Erythroblast (primary cell): ENCODE measurements around the gene PER3.

Experiments
- GATA1 ChIP-seq: IDR thresholded peaks from 2 replicates; pipeline ENCODE4 v1.6.1; 2011; ENCODE audit warnings: low read depth, mild to moderate bottlenecking, control low read depth, low read length, moderate library complexity
- POLR2A ChIP-seq: IDR thresholded peaks from 2 replicates; pipeline ENCODE4 v1.6.1; 2011; ENCODE audit warnings: mild to moderate bottlenecking, low read length

DNA sequence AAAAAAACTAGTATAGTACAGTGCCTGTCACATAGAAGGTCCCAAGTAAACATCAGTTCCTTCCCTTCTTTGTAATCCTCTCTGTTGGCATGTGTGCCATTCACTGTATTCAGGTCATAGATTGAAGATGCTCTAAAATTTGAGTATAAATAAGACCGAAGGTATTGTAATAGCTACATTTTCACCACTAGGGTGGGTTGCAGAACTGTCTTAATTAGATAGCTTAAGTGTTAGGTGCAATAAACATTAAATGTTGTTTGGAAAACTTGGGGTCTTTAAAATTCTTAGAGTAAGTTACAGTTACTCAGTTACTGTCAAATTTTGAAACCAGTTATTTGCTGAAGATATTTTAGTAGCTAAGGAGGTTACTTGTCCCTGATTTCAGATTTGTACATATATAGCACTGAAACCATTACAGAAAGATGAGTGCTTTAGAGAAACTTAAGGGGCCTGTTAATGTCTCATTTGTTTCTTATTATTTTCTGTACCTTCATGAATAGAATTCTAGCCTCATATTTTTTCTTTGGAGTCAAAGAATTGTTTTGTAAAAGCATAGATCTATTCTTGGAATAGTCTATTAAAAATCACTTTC lies 24.3 kb downstream of the PER3 start:
- no peak for TF ChIP-seq POLR2A
- TF ChIP-seq GATA1 = no peak
